ENCODE results near the gene PCDHA7.
"Not testable (repeated sequence)": the region's sequence is repeated elsewhere in the genome, so short reads cannot be mapped to it uniquely, and the experiment has no call there.

Gene PCDHA7

DNA sequence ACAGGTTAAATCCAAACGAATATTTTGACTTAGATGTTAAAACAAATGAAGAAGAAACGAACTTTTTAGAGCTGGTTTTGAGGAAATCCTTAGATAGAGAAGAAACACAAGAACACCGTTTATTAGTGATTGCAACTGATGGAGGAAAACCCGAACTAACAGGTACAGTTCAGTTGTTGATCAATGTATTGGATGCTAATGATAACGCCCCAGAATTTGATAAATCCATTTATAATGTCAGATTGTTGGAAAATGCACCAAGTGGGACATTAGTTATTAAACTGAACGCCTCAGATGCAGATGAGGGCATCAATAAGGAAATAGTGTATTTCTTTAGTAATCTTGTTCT lies 11.8 kb upstream of the PCDHA7 start:
- no peak for DNase-seq

DNA sequence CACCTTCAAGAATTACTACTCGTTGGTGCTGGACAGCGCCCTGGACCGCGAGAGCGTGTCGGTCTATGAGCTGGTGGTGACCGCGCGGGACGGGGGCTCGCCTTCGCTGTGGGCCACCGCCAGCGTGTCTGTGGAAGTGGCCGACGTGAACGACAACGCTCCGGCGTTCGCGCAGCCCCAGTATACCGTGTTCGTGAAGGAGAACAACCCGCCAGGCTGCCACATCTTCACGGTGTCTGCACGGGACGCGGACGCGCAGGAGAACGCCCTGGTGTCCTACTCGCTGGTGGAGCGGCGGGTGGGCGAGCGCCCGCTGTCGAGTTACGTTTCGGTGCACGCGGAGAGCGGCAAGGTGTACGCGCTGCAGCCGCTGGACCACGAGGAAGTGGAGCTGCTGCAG lies 11.1 kb upstream of the PCDHA7 start:
- DNase-seq: not testable (repeated sequence)

DNA sequence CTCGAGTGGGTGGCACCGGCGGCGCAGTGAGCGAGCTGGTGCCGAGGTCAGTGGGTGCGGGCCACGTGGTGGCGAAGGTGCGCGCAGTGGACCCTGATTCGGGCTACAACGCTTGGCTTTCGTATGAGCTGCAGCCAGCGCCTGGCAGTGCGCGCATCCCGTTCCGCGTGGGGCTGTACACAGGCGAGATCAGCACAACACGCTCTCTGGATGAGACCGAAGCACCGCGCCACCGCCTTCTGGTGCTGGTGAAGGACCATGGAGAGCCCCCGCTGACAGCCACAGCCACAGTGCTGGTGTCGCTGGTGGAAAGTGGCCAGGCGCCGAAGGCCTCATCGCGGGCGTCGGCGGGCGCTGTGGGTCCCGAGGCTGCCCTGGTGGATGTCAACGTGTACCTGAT lies 10.6 kb upstream of the PCDHA7 start:
- no peak for DNase-seq

DNA sequence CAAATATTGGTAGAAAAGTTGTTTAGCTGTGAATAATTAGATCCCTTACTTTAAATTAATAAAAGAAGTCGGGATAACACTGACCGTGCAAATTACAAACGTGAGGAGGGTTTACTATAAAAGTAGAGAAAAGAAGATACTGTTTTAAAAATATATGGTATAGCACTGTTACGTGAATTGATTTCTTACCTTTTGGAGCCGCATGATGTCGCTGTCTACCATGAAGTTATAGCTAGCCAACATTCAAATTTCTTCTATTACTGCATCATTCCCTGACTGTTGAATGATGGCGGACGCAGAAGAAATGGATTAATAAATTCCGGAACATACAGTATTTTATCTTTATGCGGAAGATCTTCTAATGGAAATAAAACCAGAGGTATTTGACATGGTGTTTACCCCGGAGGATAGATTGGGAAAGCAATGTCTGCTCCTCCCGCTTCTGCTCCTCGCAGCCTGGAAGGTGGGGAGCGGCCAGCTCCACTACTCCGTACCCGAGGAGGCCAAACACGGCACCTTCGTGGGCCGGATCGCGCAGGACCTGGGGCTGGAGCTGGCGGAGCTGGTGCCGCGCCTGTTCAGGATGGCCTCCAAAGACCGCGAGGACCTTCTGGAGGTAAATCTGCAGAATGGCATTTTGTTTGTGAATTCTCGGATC lies 6.2 kb upstream of the PCDHA7 start, which contains the start of gene PCDHA6:
Gene PCDHA6, plus strand, starts transcription at position 257 of the 658 bp plus-strand sequence. Its CDS starts 132 bp downstream, at position 389.
- DNase-seq: no peak

DNA sequence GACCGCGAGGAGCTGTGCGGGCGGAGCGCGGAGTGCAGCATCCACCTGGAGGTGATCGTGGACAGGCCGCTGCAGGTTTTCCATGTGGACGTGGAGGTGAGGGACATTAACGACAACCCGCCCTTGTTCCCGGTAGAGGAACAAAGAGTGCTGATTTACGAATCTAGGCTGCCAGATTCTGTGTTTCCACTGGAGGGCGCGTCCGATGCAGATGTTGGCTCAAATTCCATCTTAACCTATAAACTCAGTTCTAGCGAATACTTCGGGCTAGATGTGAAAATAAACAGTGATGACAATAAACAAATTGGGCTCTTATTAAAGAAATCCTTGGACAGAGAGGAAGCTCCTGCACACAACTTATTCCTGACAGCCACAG lies 5.7 kb upstream of the PCDHA7 start:
- no peak for DNase-seq

DNA sequence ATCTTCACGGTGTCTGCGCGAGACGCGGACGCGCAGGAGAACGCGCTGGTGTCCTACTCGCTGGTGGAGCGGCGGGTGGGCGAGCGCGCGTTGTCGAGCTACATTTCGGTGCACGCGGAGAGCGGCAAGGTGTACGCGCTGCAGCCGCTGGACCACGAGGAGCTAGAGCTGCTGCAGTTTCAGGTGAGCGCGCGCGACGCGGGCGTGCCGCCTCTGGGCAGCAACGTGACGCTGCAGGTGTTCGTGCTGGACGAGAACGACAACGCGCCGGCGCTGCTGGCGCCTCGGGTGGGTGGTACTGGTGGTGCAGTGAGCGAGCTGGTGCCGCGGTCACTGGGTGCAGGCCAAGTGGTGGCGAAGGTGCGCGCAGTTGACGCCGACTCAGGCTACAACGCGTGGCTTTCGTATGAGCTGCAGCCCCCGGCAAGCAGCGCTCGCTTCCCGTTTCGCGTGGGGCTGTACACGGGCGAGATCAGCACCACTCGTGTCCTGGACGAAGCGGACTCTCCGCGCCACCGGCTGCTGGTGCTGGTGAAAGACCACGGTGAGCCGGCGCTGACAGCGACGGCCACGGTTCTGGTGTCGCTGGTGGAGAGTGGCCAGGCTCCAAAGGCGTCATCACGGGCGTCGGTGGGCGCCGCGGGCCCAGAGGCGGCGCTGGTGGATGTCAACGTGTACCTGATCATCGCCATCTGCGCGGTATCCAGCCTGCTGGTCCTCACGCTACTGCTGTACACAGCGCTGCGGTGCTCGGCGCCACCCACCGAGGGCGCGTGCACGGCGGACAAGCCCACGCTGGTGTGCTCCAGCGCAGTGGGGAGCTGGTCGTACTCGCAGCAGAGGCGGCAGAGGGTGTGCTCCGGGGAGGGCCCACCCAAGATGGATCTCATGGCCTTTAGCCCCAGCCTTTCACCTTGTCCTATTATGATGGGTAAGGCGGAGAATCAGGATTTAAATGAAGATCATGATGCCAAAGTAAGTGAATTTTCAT lies 4.3 kb upstream of the PCDHA7 start:
- not testable (repeated sequence) for DNase-seq

DNA sequence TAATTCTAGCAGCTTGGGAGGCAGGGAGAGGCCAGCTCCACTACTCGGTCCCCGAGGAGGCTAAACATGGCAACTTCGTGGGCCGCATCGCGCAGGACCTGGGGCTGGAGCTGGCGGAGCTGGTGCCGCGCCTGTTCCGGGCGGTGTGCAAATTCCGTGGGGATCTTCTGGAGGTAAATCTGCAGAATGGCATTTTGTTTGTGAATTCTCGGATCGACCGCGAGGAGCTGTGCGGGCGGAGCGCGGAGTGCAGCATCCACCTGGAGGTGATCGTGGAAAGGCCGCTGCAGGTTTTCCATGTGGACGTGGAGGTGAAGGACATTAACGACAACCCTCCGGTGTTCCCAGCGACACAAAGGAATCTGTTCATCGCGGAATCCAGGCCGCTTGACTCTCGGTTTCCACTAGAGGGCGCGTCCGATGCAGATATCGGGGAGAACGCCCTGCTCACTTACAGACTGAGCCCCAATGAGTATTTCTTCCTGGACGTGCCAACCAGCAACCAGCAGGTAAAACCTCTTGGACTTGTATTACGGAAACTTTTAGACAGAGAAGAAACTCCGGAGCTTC lies 455 bp downstream of the PCDHA7 start:
- DNase-seq: not testable (repeated sequence)

DNA sequence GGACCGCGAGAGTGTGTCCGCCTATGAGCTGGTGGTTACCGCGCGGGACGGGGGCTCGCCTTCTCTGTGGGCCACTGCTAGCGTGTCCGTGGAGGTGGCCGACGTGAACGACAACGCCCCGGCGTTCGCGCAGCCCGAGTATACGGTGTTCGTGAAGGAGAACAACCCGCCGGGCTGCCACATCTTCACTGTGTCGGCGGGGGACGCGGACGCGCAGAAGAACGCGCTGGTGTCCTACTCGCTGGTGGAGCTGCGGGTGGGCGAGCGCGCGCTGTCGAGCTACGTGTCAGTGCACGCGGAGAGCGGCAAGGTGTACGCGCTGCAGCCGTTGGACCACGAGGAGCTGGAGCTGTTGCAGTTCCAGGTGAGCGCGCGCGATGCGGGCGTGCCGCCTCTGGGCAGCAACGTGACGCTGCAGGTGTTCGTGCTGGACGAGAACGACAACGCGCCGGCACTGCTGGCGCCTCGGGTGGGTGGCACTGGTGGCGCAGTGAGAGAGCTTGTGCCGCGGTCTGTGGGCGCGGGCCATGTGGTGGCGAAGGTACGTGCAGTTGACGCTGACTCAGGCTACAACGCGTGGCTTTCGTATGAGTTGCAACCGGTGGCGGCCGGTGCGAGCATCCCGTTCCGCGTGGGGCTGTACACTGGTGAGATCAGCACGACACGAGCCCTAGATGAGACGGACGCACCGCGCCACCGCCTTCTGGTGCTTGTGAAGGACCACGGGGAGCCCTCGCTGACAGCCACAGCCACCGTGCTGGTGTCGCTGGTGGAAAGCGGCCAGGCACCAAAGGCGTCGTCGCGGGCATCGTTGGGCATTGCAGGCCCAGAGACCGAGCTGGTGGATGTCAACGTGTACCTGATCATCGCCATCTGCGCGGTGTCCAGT lies 1.8 kb downstream of the PCDHA7 start:
- DNase-seq: no peak

DNA sequence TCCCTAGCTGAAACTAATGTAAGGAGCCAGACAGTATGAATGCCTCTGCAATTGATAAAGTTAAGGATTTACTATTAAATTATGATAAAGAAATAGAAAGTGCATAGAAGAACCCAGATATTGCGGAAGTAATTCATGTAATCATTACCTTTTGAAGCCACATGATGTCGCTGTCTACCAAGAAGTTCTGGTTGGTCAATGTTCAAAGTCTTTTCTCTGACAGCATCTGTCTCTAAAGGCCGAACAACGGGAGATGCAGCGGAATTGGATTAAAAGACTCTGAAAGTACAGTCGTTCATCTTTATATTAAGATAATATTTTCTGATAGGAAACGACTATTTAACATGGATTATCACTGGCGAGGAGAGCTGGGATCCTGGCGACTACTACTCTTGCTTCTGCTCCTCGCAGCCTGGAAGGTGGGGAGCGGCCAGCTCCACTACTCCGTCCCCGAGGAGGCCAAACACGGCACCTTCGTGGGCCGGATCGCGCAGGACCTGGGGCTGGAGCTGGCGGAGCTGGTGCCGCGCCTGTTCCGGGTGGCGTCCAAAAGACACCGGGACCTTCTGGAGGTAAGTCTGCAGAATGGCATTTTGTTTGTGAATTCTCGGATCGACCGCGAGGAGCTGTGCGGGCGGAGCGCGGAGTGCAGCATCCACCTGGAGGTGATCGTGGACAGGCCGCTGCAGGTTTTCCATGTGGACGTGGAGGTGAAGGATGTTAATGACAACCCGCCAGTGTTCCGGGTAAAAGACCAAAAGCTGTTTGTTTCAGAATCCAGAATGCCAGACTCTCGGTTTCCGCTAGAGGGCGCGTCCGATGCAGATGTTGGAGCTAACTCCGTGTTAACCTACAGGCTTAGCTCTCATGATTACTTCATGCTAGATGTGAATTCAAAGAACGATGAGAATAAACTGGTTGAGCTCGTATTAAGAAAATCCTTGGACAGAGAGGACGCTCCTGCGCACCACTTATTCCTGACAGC lies 7.2 kb downstream of the PCDHA7 start, which contains the start of gene PCDHA8:
Gene PCDHA8, plus strand, starts transcription at position 210 of the 985 bp plus-strand sequence. Its CDS starts 135 bp downstream, at position 345.
- no peak for DNase-seq

DNA sequence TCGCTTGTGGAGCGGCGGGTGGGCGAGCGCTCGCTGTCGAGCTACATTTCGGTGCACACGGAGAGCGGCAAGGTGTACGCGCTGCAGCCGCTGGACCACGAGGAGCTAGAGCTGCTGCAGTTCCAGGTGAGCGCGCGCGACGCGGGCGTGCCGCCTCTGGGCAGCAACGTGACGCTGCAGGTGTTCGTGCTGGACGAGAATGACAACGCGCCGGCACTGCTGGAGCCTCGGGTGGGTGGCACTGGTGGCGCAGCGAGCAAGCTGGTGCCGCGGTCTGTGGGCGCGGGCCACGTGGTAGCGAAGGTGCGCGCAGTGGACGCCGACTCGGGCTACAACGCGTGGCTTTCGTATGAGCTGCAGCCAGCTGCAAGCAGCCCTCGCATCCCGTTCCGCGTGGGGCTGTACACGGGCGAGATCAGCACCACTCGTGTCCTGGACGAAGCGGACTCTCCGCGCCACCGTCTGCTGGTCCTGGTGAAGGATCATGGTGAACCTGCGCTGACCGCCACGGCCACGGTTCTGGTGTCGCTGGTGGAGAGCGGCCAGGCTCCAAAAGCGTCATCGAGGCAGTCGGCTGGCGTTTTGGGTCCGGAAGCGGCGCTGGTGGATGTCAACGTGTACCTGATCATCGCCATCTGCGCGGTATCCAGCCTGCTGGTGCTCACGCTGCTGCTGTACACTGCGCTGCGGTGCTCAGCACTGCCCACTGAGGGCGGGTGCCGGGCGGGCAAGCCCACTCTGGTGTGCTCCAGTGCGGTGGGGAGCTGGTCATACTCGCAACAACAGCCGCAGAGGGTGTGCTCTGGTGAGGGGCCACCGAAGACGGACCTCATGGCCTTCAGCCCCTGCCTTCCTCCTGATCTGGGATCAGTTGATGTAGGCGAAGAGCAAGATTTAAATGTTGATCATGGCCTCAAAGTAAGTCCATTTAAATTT lies 9.0 kb downstream of the PCDHA7 start:
- DNase-seq: no peak

DNA sequence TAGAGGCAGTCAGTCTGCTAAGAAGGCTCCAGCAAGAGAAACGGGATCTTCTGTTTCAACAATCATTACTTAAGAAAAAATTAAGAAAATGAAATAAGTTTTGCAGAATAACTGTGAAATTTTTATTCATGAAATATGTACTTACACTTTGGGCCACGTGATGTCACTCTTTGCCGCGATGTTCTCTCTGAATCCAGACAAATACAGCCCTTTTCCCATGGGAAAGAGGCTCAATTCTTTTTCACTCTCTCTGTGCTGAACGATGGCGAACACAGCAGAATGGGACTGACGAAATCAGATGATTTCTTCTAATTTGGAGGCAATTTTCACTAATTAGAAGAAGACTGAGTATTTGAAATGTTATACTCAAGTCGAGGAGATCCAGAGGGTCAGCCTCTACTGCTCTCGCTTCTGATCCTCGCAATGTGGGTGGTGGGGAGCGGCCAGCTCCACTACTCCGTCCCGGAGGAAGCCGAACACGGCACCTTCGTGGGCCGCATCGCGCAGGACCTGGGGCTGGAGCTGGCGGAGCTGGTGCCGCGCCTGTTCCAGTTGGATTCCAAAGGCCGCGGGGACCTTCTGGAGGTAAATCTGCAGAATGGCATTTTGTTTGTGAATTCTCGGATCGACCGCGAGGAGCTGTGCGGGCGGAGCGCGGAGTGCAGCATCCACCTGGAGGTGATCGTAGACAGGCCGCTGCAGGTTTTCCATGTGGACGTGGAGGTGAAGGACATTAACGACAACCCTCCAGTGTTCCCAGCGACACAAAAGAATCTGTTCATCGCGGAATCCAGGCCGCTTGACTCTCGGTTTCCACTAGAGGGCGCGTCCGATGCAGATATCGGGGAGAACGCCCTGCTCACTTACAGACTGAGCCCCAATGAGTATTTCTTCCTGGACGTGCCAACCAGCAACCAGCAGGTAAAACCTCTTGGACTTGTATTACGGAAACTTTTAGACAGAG lies 14.4 kb downstream of the PCDHA7 start, which contains the start of gene PCDHA9:
Gene PCDHA9, plus strand, starts transcription at position 244 of the 964 bp plus-strand sequence. Its CDS starts 114 bp downstream, at position 358.
- DNase-seq: not testable (repeated sequence)

DNA sequence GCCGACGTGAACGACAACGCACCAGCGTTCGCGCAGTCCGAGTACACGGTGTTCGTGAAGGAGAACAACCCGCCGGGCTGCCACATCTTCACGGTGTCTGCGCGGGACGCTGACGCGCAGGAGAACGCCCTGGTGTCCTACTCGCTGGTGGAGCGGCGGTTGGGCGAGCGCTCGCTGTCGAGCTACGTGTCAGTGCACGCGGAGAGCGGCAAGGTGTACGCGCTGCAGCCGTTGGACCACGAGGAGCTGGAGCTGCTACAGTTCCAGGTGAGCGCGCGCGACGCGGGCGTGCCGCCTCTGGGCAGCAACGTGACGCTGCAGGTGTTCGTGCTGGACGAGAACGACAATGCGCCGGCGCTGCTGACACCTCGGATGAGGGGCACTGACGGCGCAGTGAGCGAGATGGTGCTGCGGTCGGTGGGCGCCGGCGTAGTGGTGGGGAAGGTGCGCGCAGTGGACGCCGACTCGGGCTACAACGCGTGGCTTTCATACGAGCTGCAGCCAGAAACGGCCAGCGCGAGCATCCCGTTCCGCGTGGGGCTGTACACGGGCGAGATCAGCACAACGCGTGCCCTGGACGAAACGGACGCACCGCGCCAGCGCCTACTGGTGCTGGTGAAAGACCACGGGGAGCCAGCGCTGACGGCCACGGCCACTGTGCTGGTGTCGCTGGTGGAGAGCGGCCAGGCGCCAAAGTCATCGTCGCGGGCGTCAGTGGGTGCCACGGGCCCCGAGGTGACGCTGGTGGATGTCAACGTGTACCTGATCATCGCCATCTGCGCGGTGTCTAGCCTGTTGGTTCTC lies 16.0 kb downstream of the PCDHA7 start:
- DNase-seq: not testable (repeated sequence)

DNA sequence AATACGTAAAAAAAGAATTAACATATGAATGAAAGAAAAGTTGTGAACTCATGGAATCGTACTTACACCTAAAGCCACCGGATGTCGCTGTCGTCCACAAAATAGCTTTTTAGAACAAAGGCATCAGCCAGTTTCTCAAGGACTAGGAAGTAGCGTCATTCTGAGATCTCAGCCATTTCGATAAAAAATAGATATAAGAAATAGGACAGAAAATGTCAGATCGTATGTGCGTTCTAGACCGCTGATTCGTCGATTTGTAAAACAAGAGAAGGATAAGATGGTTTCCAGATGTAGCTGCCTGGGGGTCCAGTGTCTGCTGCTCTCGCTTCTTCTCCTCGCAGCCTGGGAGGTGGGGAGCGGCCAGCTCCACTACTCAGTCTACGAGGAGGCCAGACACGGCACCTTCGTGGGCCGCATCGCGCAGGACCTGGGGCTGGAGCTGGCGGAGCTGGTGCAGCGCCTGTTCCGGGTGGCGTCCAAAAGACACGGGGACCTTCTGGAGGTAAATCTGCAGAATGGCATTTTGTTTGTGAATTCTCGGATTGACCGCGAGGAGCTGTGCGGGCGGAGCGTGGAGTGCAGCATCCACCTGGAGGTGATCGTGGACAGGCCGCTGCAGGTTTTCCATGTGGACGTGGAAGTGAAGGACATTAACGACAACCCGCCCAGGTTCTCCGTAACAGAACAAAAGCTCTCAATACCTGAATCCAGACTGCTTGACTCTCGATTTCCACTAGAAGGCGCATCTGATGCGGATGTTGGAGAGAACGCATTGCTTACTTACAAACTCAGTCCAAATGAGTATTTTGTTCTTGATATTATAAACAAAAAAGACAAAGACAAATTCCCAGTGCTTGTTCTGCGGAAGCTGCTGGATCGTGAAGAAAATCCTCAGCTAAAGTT lies 22.0 kb downstream of the PCDHA7 start, which contains the start of gene PCDHA10:
Gene PCDHA10, plus strand, starts transcription at position 126 of the 903 bp plus-strand sequence. Its CDS starts 152 bp downstream, at position 278.
- no peak for DNase-seq

DNA sequence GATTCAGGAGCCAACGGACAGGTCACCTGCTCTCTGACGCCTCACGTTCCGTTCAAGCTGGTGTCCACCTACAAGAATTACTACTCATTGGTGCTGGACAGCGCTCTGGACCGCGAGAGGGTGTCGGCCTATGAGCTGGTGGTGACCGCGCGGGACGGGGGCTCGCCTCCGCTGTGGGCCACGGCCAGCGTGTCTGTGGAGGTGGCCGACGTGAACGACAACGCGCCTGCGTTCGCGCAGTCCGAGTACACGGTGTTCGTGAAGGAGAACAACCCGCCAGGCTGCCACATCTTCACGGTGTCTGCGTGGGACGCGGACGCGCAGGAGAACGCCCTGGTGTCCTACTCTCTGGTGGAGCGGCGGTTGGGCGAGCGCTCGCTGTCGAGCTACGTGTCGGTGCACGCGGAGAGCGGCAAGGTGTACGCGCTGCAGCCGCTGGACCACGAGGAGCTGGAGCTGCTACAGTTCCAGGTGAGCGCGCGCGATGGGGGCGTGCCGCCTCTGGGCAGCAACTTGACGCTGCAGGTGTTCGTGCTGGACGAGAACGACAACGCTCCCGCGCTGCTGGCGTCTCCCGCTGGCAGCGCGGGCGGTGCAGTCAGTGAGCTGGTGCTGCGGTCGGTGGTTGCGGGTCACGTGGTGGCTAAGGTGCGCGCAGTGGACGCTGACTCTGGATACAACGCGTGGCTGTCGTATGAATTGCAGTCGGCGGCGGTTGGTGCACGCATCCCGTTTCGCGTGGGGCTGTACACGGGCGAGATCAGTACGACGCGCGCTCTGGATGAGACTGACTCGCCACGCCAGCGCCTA lies 23.3 kb downstream of the PCDHA7 start:
- no peak for DNase-seq

DNA sequence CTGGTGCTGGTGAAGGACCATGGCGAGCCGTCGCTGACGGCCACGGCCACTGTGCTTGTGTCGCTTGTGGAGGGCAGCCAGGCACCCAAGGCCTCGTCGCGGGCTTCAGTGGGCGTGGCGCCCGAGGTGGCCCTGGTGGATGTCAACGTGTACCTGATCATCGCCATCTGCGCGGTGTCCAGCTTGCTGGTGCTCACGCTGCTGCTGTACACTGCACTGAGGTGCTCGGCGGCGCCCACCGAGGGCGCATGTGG lies 23.8 kb downstream of the PCDHA7 start:
- DNase-seq: no peak
